ENCODE data around the gene PPP6R2.
A peak's percentile ranks its signal among the peaks of the same experiment; 100 is the strongest.

- TF ChIP-seq CTCF (IDR thresholded peaks at IDR 0.05) = no peak
- peak in 1 of 3 donors; percentile 55 for TF ChIP-seq POLR2AphosphoS5 (IDR thresholded peaks at IDR 0.05)
Observed at GRCh38 chr22:50305923-50306566, 37.1 kb upstream of the PPP6R2 start.

All from breast epithelium (tissue), 3 donors.